WTC11 (cell line): Measurements from ENCODE around the gene NEMP2. TPM values are rescaled to one million over a fixed set of nuclear protein-coding genes. Genes with fewer than 3 reads are reported as not detected.

Source experiments
- ATAC-seq: fragments of 200-7000 bp; cut with Tn5 transposase; 2 replicates; pipeline ENCODE4 v1.10.0; 2021; ENCODE audit warnings: mild to moderate bottlenecking, moderate library complexity
- CTCF ChIA-PET: fragments of 300-600 bp; sonication (Branson Sonifier 250); formaldehyde crosslinking; loops from one replicate; lab custom pipeline; 2021; ENCODE audit warnings: antibody characterized with exemption; lab: Charles Lee
- POLR2A ChIA-PET: fragments of 350-600 bp; sonication (Branson Sonifier 250); formaldehyde crosslinking; loops from one replicate; lab custom pipeline; 2021; ENCODE audit warnings: antibody characterized with exemption; lab: Charles Lee
- DNase-seq: peaks from one replicate; pipeline ENCODE4 v3.0.0; 2021; ENCODE audit warnings: low spot score
- H3K27ac Mint-ChIP-seq: 2 replicates; pipeline ENCODE4 v1.8.0; 2021; ENCODE audit warnings: mixed read lengths
- H3K27me3 Mint-ChIP-seq: 2 replicates; pipeline ENCODE4 v1.8.0; 2021; ENCODE audit warnings: low read depth, mild to moderate bottlenecking, moderate library complexity, mixed read lengths
- H3K36me3 Mint-ChIP-seq: 2 replicates; pipeline ENCODE4 v1.8.0; 2021; ENCODE audit warnings: mixed read lengths
- H3K4me1 Mint-ChIP-seq: 2 replicates; pipeline ENCODE4 v1.8.0; 2022; ENCODE audit warnings: mixed read lengths
- H3K4me3 Mint-ChIP-seq: 2 replicates; pipeline ENCODE4 v1.8.0; 2021; ENCODE audit warnings: mild to moderate bottlenecking, moderate library complexity, mixed read lengths
- H3K9me3 Mint-ChIP-seq: 2 replicates; pipeline ENCODE4 v1.8.0; 2021; ENCODE audit warnings: mixed read lengths
- ATF2 ChIP-seq: sonication (generic); formaldehyde crosslinking; IDR thresholded peaks from 2 replicates; pipeline ENCODE4 v1.8.1; 2022; ENCODE audit warnings: low read depth, missing genetic modification reagents, borderline replicate concordance
- ATF3 ChIP-seq: sonication (generic); formaldehyde crosslinking; conservative IDR thresholded peaks from 2 replicates; pipeline ENCODE4 v1.8.1; 2022; ENCODE audit warnings: mild to moderate bottlenecking, missing genetic modification reagents
- CBFB ChIP-seq: sonication (generic); formaldehyde crosslinking; IDR thresholded peaks from 2 replicates; pipeline ENCODE4 v1.8.1; 2022; ENCODE audit warnings: mild to moderate bottlenecking, low read depth, missing genetic modification reagents
- CTCF ChIP-seq: fragments of 200-600 bp; IDR thresholded peaks from 2 replicates; pipeline ENCODE4 v1.8.0; 2022; ENCODE audit warnings: antibody characterized with exemption
- EMX1 ChIP-seq: fragments of 250-450 bp; sonication (Bioruptor Pico); IDR thresholded peaks from 2 replicates; pipeline ENCODE4 v1.8.0; 2021; ENCODE audit warnings: mild to moderate bottlenecking
- ERG ChIP-seq: fragments of 250-450 bp; sonication (Bioruptor Pico); IDR thresholded peaks from 2 replicates; pipeline ENCODE4 v1.8.0; 2021; ENCODE audit warnings: mild to moderate bottlenecking
- ESRRA ChIP-seq: sonication (generic); formaldehyde crosslinking; IDR thresholded peaks from 2 replicates; pipeline ENCODE4 v1.8.1; 2022; ENCODE audit warnings: mild to moderate bottlenecking, missing genetic modification reagents, borderline replicate concordance
- FOXK1 ChIP-seq: sonication (generic); formaldehyde crosslinking; IDR thresholded peaks from 2 replicates; pipeline ENCODE4 v1.8.0; 2022; ENCODE audit warnings: mild to moderate bottlenecking, moderate library complexity, missing genetic modification reagents
- FOXP1 ChIP-seq: sonication (generic); formaldehyde crosslinking; IDR thresholded peaks from 2 replicates; pipeline ENCODE4 v1.8.0; 2022; ENCODE audit warnings: missing genetic modification reagents, mild to moderate bottlenecking, moderate library complexity, borderline replicate concordance
- GABPB1 ChIP-seq: sonication (generic); formaldehyde crosslinking; IDR thresholded peaks from 2 replicates; pipeline ENCODE4 v1.8.1; 2023; ENCODE audit warnings: mild to moderate bottlenecking, missing genetic modification reagents
- HMGA2 ChIP-seq: fragments of 250-450 bp; sonication (Bioruptor Pico); IDR thresholded peaks from 2 replicates; pipeline ENCODE4 v1.4.0; 2021; ENCODE audit warnings: mild to moderate bottlenecking, moderate library complexity
- IRF2 ChIP-seq: sonication (generic); formaldehyde crosslinking; IDR thresholded peaks from 2 replicates; pipeline ENCODE4 v1.8.0; 2022; ENCODE audit warnings: low read depth, missing genetic modification reagents, borderline replicate concordance
- JAZF1 ChIP-seq: fragments of 250-450 bp; sonication (Bioruptor Pico); IDR thresholded peaks from 2 replicates; pipeline ENCODE4 v1.9.0; 2021; ENCODE audit warnings: moderate library complexity, mild to moderate bottlenecking, inconsistent platforms
- NFE2L1 ChIP-seq: sonication (generic); formaldehyde crosslinking; IDR thresholded peaks from 2 replicates; pipeline ENCODE4 v1.8.1; 2023; ENCODE audit warnings: missing genetic modification reagents
- NR1H2 ChIP-seq: sonication (generic); formaldehyde crosslinking; IDR thresholded peaks from 2 replicates; pipeline ENCODE4 v1.9.0; 2021; ENCODE audit warnings: mild to moderate bottlenecking, moderate library complexity, missing genetic modification reagents
- PREB ChIP-seq: sonication (generic); formaldehyde crosslinking; IDR thresholded peaks from 2 replicates; pipeline ENCODE4 v1.8.1; 2022; ENCODE audit warnings: mild to moderate bottlenecking, missing genetic modification reagents, moderate library complexity, borderline replicate concordance
- SOX15 ChIP-seq: fragments of 250-450 bp; sonication (Bioruptor Pico); IDR thresholded peaks from 2 replicates; pipeline ENCODE4 v1.9.0; 2021; ENCODE audit warnings: mild to moderate bottlenecking
- SP1 ChIP-seq: sonication (generic); formaldehyde crosslinking; conservative IDR thresholded peaks from 2 replicates; pipeline ENCODE4 v1.8.1; 2022; ENCODE audit warnings: missing genetic modification reagents
- TEAD4 ChIP-seq: sonication (generic); formaldehyde crosslinking; IDR thresholded peaks from 2 replicates; pipeline ENCODE4 v1.8.0; 2022; ENCODE audit warnings: mild to moderate bottlenecking, missing genetic modification reagents
- USF2 ChIP-seq: sonication (generic); formaldehyde crosslinking; IDR thresholded peaks from 2 replicates; pipeline ENCODE4 v1.8.1; 2023; ENCODE audit warnings: mild to moderate bottlenecking, missing genetic modification reagents, moderate library complexity
- ZBTB43 ChIP-seq: sonication (generic); formaldehyde crosslinking; IDR thresholded peaks from 2 replicates; pipeline ENCODE4 v1.8.1; 2023; ENCODE audit warnings: mild to moderate bottlenecking, missing genetic modification reagents
- ZNF219 ChIP-seq: sonication (generic); formaldehyde crosslinking; IDR thresholded peaks from 2 replicates; pipeline ENCODE4 v1.8.0; 2023; ENCODE audit warnings: missing genetic modification reagents, mild to moderate bottlenecking, borderline replicate concordance
- ZNF232 ChIP-seq: sonication (generic); formaldehyde crosslinking; IDR thresholded peaks from 2 replicates; pipeline ENCODE4 v1.8.0; 2022; ENCODE audit warnings: mild to moderate bottlenecking, missing genetic modification reagents
- ZNF263 ChIP-seq: sonication (generic); formaldehyde crosslinking; IDR thresholded peaks from 2 replicates; pipeline ENCODE4 v1.8.1; 2022; ENCODE audit warnings: low read depth, mild to moderate bottlenecking, moderate library complexity, missing genetic modification reagents
- ZNF416 ChIP-seq: fragments of 250-450 bp; sonication (Bioruptor Pico); IDR thresholded peaks from 2 replicates; pipeline ENCODE4 v1.9.0; 2021; ENCODE audit warnings: mild to moderate bottlenecking, inconsistent platforms
- ZNF423 ChIP-seq: fragments of 250-450 bp; sonication (Bioruptor Pico); IDR thresholded peaks from 2 replicates; pipeline ENCODE4 v2.1.2; 2022; ENCODE audit warnings: mild to moderate bottlenecking, moderate library complexity
- total RNA-seq: library from RNA; stranded (reverse); gene quantifications from 3 replicates; pipeline ENCODE4 v1.2.3, GENCODE V29; 2021

NEMP2 gene
- total RNA-seq, 1 experiment from 2014 or later = 7.2 TPM

GRCh38 chr2:190488516-190489233, 45.8 kb downstream of the NEMP2 start:
- DNase-seq (no peak), ATAC-seq (no peak)
- Mint-ChIP-seq H3K9me3 (peaks cover 23% of the 10 kb centered on the region), H3K36me3 (peaks cover 19% of the 10 kb centered on the region), H3K4me3 (no peak overlapping the region), H3K27me3 (no peaks in the 10 kb centered on the region), H3K4me1 (peaks cover 19% of the 10 kb centered on the region), H3K27ac (no peak overlapping the region)
- CTCF ChIA-PET = no interaction called here
- POLR2A ChIA-PET = no interaction called here
- no peak for TF ChIP-seq ATF2 (CRISPR knock-in tag)
- TF ChIP-seq SOX15 = no peak
- TF ChIP-seq HMGA2 (CRISPR knock-in tag) = no peak
- no peak for TF ChIP-seq EMX1 (CRISPR knock-in tag)
- TF ChIP-seq NFE2L1 (CRISPR knock-in tag) = no peak
- no peak for TF ChIP-seq NR1H2 (CRISPR knock-in tag)
- TF ChIP-seq GABPB1 (CRISPR knock-in tag) = no peak
- no peak for TF ChIP-seq SP1 (CRISPR knock-in tag)
- TF ChIP-seq ZNF263 = no peak
- TF ChIP-seq ERG = no peak
- no peak for TF ChIP-seq ZBTB43
- no peak for TF ChIP-seq IRF2 (CRISPR knock-in tag)
- no peak for TF ChIP-seq ESRRA (CRISPR knock-in tag)
- no peak for TF ChIP-seq JAZF1 (CRISPR knock-in tag)
- no peak for TF ChIP-seq ZNF423 (CRISPR knock-in tag)
- no peak for TF ChIP-seq ATF3 (CRISPR knock-in tag)
- TF ChIP-seq ZNF416 = no peak
- TF ChIP-seq FOXP1 (CRISPR knock-in tag) = no peak
- TF ChIP-seq FOXK1 (CRISPR knock-in tag) = no peak

- DNase-seq (no peak), ATAC-seq (no peak)
- peaks cover 4% of the 10 kb centered on the region; the same call in 1 of the 2 replicates for H3K9me3 Mint-ChIP-seq
- no peaks in the 10 kb centered on the region for H3K27me3 Mint-ChIP-seq
- H3K4me3 Mint-ChIP-seq = no peak overlapping the region
- TF ChIP-seq TEAD4 (CRISPR knock-in tag) = no peak
- TF ChIP-seq CTCF = no peak
- no peak for TF ChIP-seq ZNF232 (CRISPR knock-in tag)
- TF ChIP-seq ZNF219 (CRISPR knock-in tag) = no peak
- no peak for TF ChIP-seq CBFB (CRISPR knock-in tag)
- TF ChIP-seq USF2 (CRISPR knock-in tag) = no peak
- no peak for TF ChIP-seq PREB (CRISPR knock-in tag)
- ChIA-PET POLR2A (no interaction called here), CTCF (no interaction called here)
- H3K27ac Mint-ChIP-seq = no peak overlapping the region
- H3K4me1 Mint-ChIP-seq = peaks cover 19% of the 10 kb centered on the region
- H3K36me3 Mint-ChIP-seq = no peaks in the 10 kb centered on the region
These were observed 48.4 kb downstream of the NEMP2 start for GRCh38 chr2:190486037-190486623.
